Progenitor cell of endocrine pancreas (in vitro differentiated cells): ENCODE results near the gene UBR3. TPM values are rescaled to one million over a fixed set of nuclear protein-coding genes. Genes with fewer than 3 reads are reported as not detected.

Experiments
- DNase-seq: peaks from one replicate; pipeline ENCODE4 v3.0.0; 2021; ENCODE audit warnings: low spot score; ENCODE audit not compliant: unreplicated experiment
- H3K27ac Mint-ChIP-seq: 2 replicates; pipeline ENCODE4 v1.8.0; 2021; ENCODE audit warnings: mild to moderate bottlenecking, moderate library complexity, mixed read lengths
- H3K27me3 Mint-ChIP-seq: 2 replicates; pipeline ENCODE4 v1.8.0; 2021; ENCODE audit warnings: mixed read lengths
- H3K36me3 Mint-ChIP-seq: 2 replicates; pipeline ENCODE4 v1.8.0; 2022; ENCODE audit warnings: mixed read lengths; ENCODE audit not compliant: insufficient read depth
- H3K4me1 Mint-ChIP-seq: 2 replicates; pipeline ENCODE4 v1.8.0; 2021; ENCODE audit warnings: low read depth, mixed read lengths
- H3K4me3 Mint-ChIP-seq: 2 replicates; pipeline ENCODE4 v1.8.0; 2021; ENCODE audit warnings: low read depth, mild to moderate bottlenecking, moderate library complexity, mixed read lengths
- H3K9me3 Mint-ChIP-seq: 2 replicates; pipeline ENCODE4 v1.8.0; 2021; ENCODE audit warnings: low read depth, mixed read lengths
- CTCF ChIP-seq: fragments of 200-600 bp; sonication (generic); IDR thresholded peaks from one replicate; pipeline ENCODE4 v1.5.0; 2021; ENCODE audit warnings: antibody characterized with exemption, mild to moderate bottlenecking; ENCODE audit not compliant: unreplicated experiment
- total RNA-seq: library from RNA; stranded (reverse); gene quantifications from 2 replicates; pipeline ENCODE4 v1.2.1, GENCODE V29; 2021

The UBR3 gene
- total RNA-seq, 1 donor from 2014 or later, result 36.9 TPM

- no peak overlapping the region for H3K27ac Mint-ChIP-seq
- no peaks in the 10 kb centered on the region for H3K9me3 Mint-ChIP-seq
- H3K27me3 Mint-ChIP-seq, result no peaks in the 10 kb centered on the region
- no peak overlapping the region for H3K4me3 Mint-ChIP-seq
- TF ChIP-seq CTCF, result no peak
- no peak for DNase-seq
- H3K4me1 Mint-ChIP-seq, result no peaks in the 10 kb centered on the region
- peaks cover 8% of the 10 kb centered on the region for H3K36me3 Mint-ChIP-seq
Measured at GRCh38 chr2:169984145-169984544, 156.9 kb downstream of the UBR3 start.

DNA sequence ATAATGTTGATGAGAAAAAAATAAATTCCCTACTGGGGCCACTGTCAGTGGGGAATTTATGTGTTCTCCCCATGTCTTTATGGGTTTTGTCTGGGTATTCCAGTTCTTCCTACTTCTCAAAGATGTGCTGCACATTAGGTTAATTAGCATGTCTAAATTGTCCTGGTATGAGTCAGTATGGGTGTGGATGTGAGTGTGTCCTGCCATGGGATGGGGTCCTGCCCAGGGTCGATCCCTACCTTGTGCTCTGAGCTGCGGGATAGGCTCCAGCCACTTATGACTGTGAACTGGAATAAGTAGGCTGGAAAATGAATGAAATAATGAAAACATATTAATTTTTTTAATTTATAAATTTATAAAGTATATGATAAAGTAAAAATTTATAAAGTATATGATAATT, 167.5 kb downstream of the UBR3 start:
- no peak overlapping the region for H3K27ac Mint-ChIP-seq
- peaks cover 22% of the 10 kb centered on the region for H3K36me3 Mint-ChIP-seq
- H3K4me3 Mint-ChIP-seq, result no peak overlapping the region
- H3K9me3 Mint-ChIP-seq, result peaks cover 8% of the 10 kb centered on the region
- TF ChIP-seq CTCF, result no peak
- no peaks in the 10 kb centered on the region for H3K4me1 Mint-ChIP-seq
- no peak for DNase-seq
- H3K27me3 Mint-ChIP-seq, result no peaks in the 10 kb centered on the region

GRCh38 chr2:169997140-169997887, 170.1 kb downstream of the UBR3 start:
- H3K27me3 Mint-ChIP-seq, result no peaks in the 10 kb centered on the region
- no peak for TF ChIP-seq CTCF
- peaks cover 3% of the 10 kb centered on the region for H3K9me3 Mint-ChIP-seq
- peaks cover 19% of the 10 kb centered on the region for H3K36me3 Mint-ChIP-seq
- H3K27ac Mint-ChIP-seq, result no peak overlapping the region
- no peak for DNase-seq
- H3K4me3 Mint-ChIP-seq, result no peak overlapping the region
- H3K4me1 Mint-ChIP-seq, result no peaks in the 10 kb centered on the region

DNA sequence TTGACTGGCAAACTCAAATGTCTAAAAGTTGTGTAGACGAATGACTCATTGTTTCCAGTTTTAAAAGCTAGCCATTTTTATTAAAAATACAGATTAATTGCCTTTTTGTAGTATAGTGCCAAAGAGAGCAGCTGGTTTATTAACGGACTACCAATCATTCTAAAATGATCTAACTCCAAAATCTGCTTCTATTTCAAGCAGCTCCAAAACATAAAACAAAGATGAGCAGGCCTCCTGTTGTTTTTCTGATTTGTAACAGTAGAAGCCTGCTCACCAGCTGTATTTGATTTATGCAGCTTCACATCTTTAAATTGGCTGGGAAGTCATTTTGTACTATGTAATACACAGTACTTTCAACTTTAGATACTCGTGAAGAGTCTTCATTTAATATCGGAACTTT, 171.8 kb downstream of the UBR3 start:
- Mint-ChIP-seq H3K4me1 (no peaks in the 10 kb centered on the region), H3K27ac (no peak overlapping the region), H3K4me3 (no peak overlapping the region), H3K27me3 (no peaks in the 10 kb centered on the region), H3K9me3 (peaks cover 3% of the 10 kb centered on the region), H3K36me3 (peaks cover 27% of the 10 kb centered on the region)
- TF ChIP-seq CTCF, result no peak
- DNase-seq, result no peak

GRCh38 chr2:170002096-170002495, 174.8 kb downstream of the UBR3 start:
- Mint-ChIP-seq H3K4me1 (no peaks in the 10 kb centered on the region), H3K4me3 (no peak overlapping the region), H3K27ac (no peak overlapping the region), H3K36me3 (peaks cover 32% of the 10 kb centered on the region), H3K27me3 (no peaks in the 10 kb centered on the region), H3K9me3 (peaks cover 3% of the 10 kb centered on the region)
- no peak for TF ChIP-seq CTCF
- no peak for DNase-seq
